NOMO-1 treated with dmso at 0.1 percent for 144 hours (cell line): Measurements from ENCODE around the gene EBF3.

Experiments
- DNase-seq: peaks from one replicate; lab custom pipeline; 2025; ENCODE audit not compliant: unreplicated experiment; lab: John Stamatoyannopoulos, UW

The EBF3 gene

GRCh38 chr10:129855836-129856563 lies 108.1 kb downstream of the EBF3 start:
- DNase-seq = no peak

GRCh38 chr10:129854796-129855705 lies 109.0 kb downstream of the EBF3 start:
- DNase-seq = no peak

- no peak for DNase-seq
Measured at GRCh38 chr10:129854158-129854557, 109.9 kb downstream of the EBF3 start.

- DNase-seq = no peak
Measured at GRCh38 chr10:129853562-129853903, 110.5 kb downstream of the EBF3 start.

GRCh38 chr10:129852829-129853561 lies 111.1 kb downstream of the EBF3 start:
- no peak for DNase-seq

GRCh38 chr10:129851941-129852640 lies 112.0 kb downstream of the EBF3 start:
- no peak for DNase-seq

- no peak for DNase-seq
Measured at GRCh38 chr10:129850790-129851189, 113.3 kb downstream of the EBF3 start.

GRCh38 chr10:129850316-129850715 lies 113.8 kb downstream of the EBF3 start:
- DNase-seq = no peak

GRCh38 chr10:129849853-129850252 lies 114.2 kb downstream of the EBF3 start:
- DNase-seq = no peak

- DNase-seq = no peak
Measured at GRCh38 chr10:129849452-129849750, 114.7 kb downstream of the EBF3 start.

- no peak for DNase-seq
Measured at GRCh38 chr10:129848696-129849451, 115.2 kb downstream of the EBF3 start.

GRCh38 chr10:129847741-129848483 lies 116.2 kb downstream of the EBF3 start:
- no peak for DNase-seq

GRCh38 chr10:129846991-129847391 lies 117.1 kb downstream of the EBF3 start:
- DNase-seq = no peak

- no peak for DNase-seq
Measured at GRCh38 chr10:129845111-129845753, 118.8 kb downstream of the EBF3 start.

GRCh38 chr10:129844216-129844766 lies 119.8 kb downstream of the EBF3 start:
- no peak for DNase-seq

- DNase-seq = no peak
Measured at GRCh38 chr10:129843702-129844101, 120.4 kb downstream of the EBF3 start.

GRCh38 chr10:129843131-129843541 lies 120.9 kb downstream of the EBF3 start:
- no peak for DNase-seq

GRCh38 chr10:129842031-129842430 lies 122.0 kb downstream of the EBF3 start:
- DNase-seq = no peak

- DNase-seq = no peak
Measured at GRCh38 chr10:129841590-129841989, 122.5 kb downstream of the EBF3 start.
